HEK293 (cell line): Measurements from ENCODE around the gene DNAJC12.

Experiments
- CTCF ChIA-PET: fragments of 350-600 bp; formaldehyde crosslinking; extraction: SDS; loops from one replicate; lab custom pipeline; 2021; ENCODE audit warnings: antibody characterized with exemption; lab: Yijun Ruan, JAX
- POLR2A ChIA-PET: fragments of 300-600 bp; formaldehyde crosslinking; extraction: SDS; loops from one replicate; lab custom pipeline; 2020; ENCODE audit warnings: antibody characterized with exemption, inconsistent platforms; lab: Yijun Ruan, JAX
- H3K27ac ChIP-seq: fragments of 200-500 bp; sonication (Bioruptor generic); 2 replicates; pipeline ENCODE4 v1.5.1; 2014; ENCODE audit warnings: low read depth, low read length, control low read depth, inconsistent platforms; ENCODE audit errors: extremely low read depth
- H3K36me3 ChIP-seq, 2 experiments: fragments of 200-500 bp in 1 of 2; sonication (Bioruptor generic) in 1 of 2; 1 replicate in 1 of 2; 2 replicates in 1 of 2; pipeline ENCODE4 v1.5.1; 2014 to 2017; ENCODE audit warnings: inconsistent platforms in 2 of 2, low read length in 2 of 2; ENCODE audit not compliant: control insufficient read depth in 2 of 2, insufficient read depth in 1 of 2
- H3K4me1 ChIP-seq: fragments of 200-500 bp; sonication (Bioruptor generic); 2 replicates; pipeline ENCODE4 v1.5.1; 2014; ENCODE audit warnings: mild to moderate bottlenecking, low read length, inconsistent platforms; ENCODE audit not compliant: control insufficient read depth, insufficient read depth
- H3K4me3 ChIP-seq: 2 replicates; pipeline ENCODE4 v1.5.1; 2011; ENCODE audit warnings: low read depth, mild to moderate bottlenecking, control low read depth, low read length, moderate library complexity
- H3K9me3 ChIP-seq: fragments of 200-500 bp; sonication (Bioruptor generic); 2 replicates; pipeline ENCODE4 v1.5.1; 2014; ENCODE audit warnings: low read depth, low read length, inconsistent platforms; ENCODE audit not compliant: control insufficient read depth, insufficient read depth
- AEBP2 ChIP-seq: fragments of 450-650 bp; formaldehyde crosslinking; IDR thresholded peaks from 2 replicates; pipeline ENCODE4 v1.5.1; 2016; ENCODE audit warnings: missing biosample characterization, missing genetic modification characterization, borderline replicate concordance
- GLI4 ChIP-seq: fragments of 450-650 bp; formaldehyde crosslinking; IDR thresholded peaks from 2 replicates; pipeline ENCODE4 v1.5.1; 2016; ENCODE audit warnings: missing biosample characterization, missing genetic modification characterization
- HIC1 ChIP-seq: fragments of 450-650 bp; formaldehyde crosslinking; IDR thresholded peaks from 2 replicates; pipeline ENCODE4 v1.5.1; 2016; ENCODE audit warnings: missing biosample characterization, missing genetic modification characterization
- INSM2 ChIP-seq: fragments of 450-650 bp; formaldehyde crosslinking; IDR thresholded peaks from 2 replicates; pipeline ENCODE4 v1.5.1; 2016; ENCODE audit warnings: missing biosample characterization, missing genetic modification characterization
- KLF8 ChIP-seq: fragments of 450-650 bp; formaldehyde crosslinking; IDR thresholded peaks from 2 replicates; pipeline ENCODE4 v1.5.1; 2016; ENCODE audit warnings: missing biosample characterization, missing genetic modification characterization
- MZF1 ChIP-seq: fragments of 450-650 bp; formaldehyde crosslinking; IDR thresholded peaks from 2 replicates; pipeline ENCODE4 v1.5.1; 2017; ENCODE audit warnings: missing biosample characterization, missing genetic modification characterization, borderline replicate concordance
- OSR2 ChIP-seq: fragments of 450-650 bp; formaldehyde crosslinking; IDR thresholded peaks from 2 replicates; pipeline ENCODE4 v1.5.1; 2016; ENCODE audit warnings: missing biosample characterization, missing genetic modification characterization
- REPIN1 ChIP-seq: fragments of 450-650 bp; formaldehyde crosslinking; IDR thresholded peaks from 2 replicates; pipeline ENCODE4 v1.5.1; 2017; ENCODE audit warnings: missing biosample characterization, missing genetic modification characterization, low read depth
- ZIC2 ChIP-seq: fragments of 450-650 bp; formaldehyde crosslinking; IDR thresholded peaks from 2 replicates; pipeline ENCODE4 v1.5.1; 2016; ENCODE audit warnings: missing biosample characterization, missing genetic modification characterization
- ZNF157 ChIP-seq: fragments of 450-650 bp; formaldehyde crosslinking; IDR thresholded peaks from 2 replicates; pipeline ENCODE4 v1.5.1; 2016; ENCODE audit warnings: missing biosample characterization, missing genetic modification characterization
- ZNF19 ChIP-seq: fragments of 450-650 bp; formaldehyde crosslinking; IDR thresholded peaks from 2 replicates; pipeline ENCODE4; 2016; ENCODE audit warnings: missing biosample characterization, missing genetic modification characterization, low read depth
- ZNF202 ChIP-seq: fragments of 450-650 bp; formaldehyde crosslinking; IDR thresholded peaks from 2 replicates; pipeline ENCODE4 v1.5.1; 2016; ENCODE audit warnings: missing biosample characterization, missing genetic modification characterization, borderline replicate concordance
- ZNF248 ChIP-seq: fragments of 450-650 bp; formaldehyde crosslinking; IDR thresholded peaks from 2 replicates; pipeline ENCODE4 v1.5.1; 2017; ENCODE audit warnings: missing biosample characterization, missing genetic modification characterization
- ZNF571 ChIP-seq: fragments of 450-650 bp; formaldehyde crosslinking; IDR thresholded peaks from 2 replicates; pipeline ENCODE4 v1.5.0; 2017; ENCODE audit warnings: missing biosample characterization, missing genetic modification characterization
- ZNF585B ChIP-seq: fragments of 450-650 bp; formaldehyde crosslinking; IDR thresholded peaks from 2 replicates; pipeline ENCODE4 v1.5.1; 2016; ENCODE audit warnings: missing biosample characterization, missing genetic modification characterization
- ZNF629 ChIP-seq: fragments of 450-650 bp; formaldehyde crosslinking; IDR thresholded peaks from 2 replicates; pipeline ENCODE4 v1.5.1; 2017; ENCODE audit warnings: missing biosample characterization, missing genetic modification characterization
- ZNF664 ChIP-seq: fragments of 450-650 bp; formaldehyde crosslinking; IDR thresholded peaks from 2 replicates; pipeline ENCODE4 v1.5.1; 2016; ENCODE audit warnings: missing biosample characterization, missing genetic modification characterization
- ZNF776 ChIP-seq: fragments of 450-650 bp; formaldehyde crosslinking; IDR thresholded peaks from 2 replicates; pipeline ENCODE4 v1.5.0; 2017; ENCODE audit warnings: missing biosample characterization, missing genetic modification characterization, borderline replicate concordance
- ZNF792 ChIP-seq: fragments of 450-650 bp; formaldehyde crosslinking; IDR thresholded peaks from 2 replicates; pipeline ENCODE4 v1.5.1; 2016; ENCODE audit warnings: missing biosample characterization, missing genetic modification characterization
- ZSCAN23 ChIP-seq: fragments of 450-650 bp; formaldehyde crosslinking; IDR thresholded peaks from 2 replicates; pipeline ENCODE4 v1.5.1; 2016; ENCODE audit warnings: missing biosample characterization, missing genetic modification characterization
- TF ChIP-seq, protein P1 (sequence below): fragments of 450-650 bp; formaldehyde crosslinking; IDR thresholded peaks from 2 replicates; pipeline ENCODE4 v1.5.1; 2016; ENCODE audit warnings: missing biosample characterization, missing genetic modification characterization
- TF ChIP-seq, protein P2 (sequence below): fragments of 450-650 bp; IDR thresholded peaks from 2 replicates; pipeline ENCODE4 v1.5.1; 2018; ENCODE audit warnings: missing biosample characterization, missing genetic modification characterization

The DNAJC12 gene

DNA sequence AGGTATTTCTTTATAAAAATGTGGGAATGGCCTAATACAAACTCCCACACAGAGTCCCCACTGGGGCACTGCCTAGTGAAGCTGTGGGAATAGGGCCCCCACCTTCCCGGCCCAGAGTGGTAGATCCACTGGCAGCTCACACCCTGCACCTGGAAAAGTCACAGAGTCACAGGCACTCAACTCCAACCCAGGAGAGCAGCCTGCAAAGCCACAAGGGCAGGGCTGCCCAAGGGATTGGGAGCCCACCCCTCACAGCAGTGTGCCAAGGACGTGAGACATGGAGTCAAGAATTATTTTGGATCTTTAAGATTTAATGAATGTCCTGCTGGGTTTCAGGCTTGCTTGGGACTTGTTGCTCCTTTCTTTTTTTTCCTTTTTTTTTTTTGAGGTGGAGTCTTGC lies 5.3 kb upstream of the DNAJC12 start:
- CTCF ChIA-PET = interaction anchor here (0.6 kb wide), 1 partner anchor 484 kb away, joined by 3 read pairs; no protein-coding TSS in a partner anchor
- no peak overlapping the region for H3K4me3 ChIP-seq
- POLR2A ChIA-PET = no interaction called here
- TF ChIP-seq ZIC2 (tag by site-specific recombination) (no peak), AEBP2 (tag by site-specific recombination) (no peak), INSM2 (tag by site-specific recombination) (no peak), ZNF776 (no peak), HIC1 (tag by site-specific recombination) (no peak), ZNF571 (tag by site-specific recombination) (no peak), OSR2 (tag by site-specific recombination) (no peak), GLI4 (no peak), ZNF157 (tag by site-specific recombination) (no peak), KLF8 (tag by site-specific recombination) (no peak), ZNF19 (tag by site-specific recombination) (no peak), REPIN1 (tag by site-specific recombination) (no peak), ZSCAN23 (tag by site-specific recombination) (no peak), ZNF792 (tag by site-specific recombination) (no peak), ZNF202 (tag by site-specific recombination) (no peak), ZNF248 (tag by site-specific recombination) (no peak), ZNF664 (tag by site-specific recombination) (no peak)
- TF ChIP-seq, protein P1, sequence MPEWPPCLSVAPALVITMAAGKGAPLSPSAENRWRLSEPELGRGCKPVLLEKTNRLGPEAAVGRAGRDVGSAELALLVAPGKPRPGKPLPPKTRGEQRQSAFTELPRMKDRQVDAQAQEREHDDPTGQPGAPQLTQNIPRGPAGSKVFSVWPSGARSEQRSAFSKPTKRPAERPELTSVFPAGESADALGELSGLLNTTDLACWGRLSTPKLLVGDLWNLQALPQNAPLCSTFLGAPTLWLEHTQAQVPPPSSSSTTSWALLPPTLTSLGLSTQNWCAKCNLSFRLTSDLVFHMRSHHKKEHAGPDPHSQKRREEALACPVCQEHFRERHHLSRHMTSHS (tag by site-specific recombination) = no peak
- TF ChIP-seq, protein P2, sequence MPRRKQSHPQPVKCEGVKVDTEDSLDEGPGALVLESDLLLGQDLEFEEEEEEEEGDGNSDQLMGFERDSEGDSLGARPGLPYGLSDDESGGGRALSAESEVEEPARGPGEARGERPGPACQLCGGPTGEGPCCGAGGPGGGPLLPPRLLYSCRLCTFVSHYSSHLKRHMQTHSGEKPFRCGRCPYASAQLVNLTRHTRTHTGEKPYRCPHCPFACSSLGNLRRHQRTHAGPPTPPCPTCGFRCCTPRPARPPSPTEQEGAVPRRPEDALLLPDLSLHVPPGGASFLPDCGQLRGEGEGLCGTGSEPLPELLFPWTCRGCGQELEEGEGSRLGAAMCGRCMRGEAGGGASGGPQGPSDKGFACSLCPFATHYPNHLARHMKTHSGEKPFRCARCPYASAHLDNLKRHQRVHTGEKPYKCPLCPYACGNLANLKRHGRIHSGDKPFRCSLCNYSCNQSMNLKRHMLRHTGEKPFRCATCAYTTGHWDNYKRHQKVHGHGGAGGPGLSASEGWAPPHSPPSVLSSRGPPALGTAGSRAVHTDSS = no peak
- TF ChIP-seq, all 188 proteins: peak for 0
- Histone ChIP-seq H3K36me3 (no peaks in the 10 kb centered on the region), H3K4me1 (no peaks in the 10 kb centered on the region), H3K27ac (no peak overlapping the region), H3K9me3 (no peaks in the 10 kb centered on the region)

DNA sequence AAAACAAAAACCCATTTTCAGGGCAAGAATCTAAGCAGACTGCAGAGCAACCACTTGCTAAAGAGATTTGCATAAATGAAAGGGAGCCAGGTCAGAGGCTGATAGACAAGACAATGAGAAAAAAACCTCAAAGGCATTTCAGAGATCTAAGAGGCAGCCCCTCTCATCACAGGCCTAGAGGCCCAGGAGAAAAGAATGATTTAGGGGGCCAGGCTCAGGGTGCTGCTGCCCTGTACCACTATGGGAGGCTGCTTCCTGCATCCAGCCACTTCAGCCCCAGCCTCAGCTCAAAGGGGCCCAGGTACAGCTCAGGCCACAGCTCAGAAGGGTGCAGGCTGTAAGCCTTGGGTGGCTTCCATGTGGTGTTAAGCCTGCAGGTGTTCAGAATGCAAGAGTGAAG lies 3.7 kb upstream of the DNAJC12 start:
- ChIA-PET CTCF (no interaction called here), POLR2A (interaction anchor here (1.1 kb wide), 1 partner anchor 8 kb away, joined by 4 read pairs; no protein-coding TSS in a partner anchor)
- H3K27ac ChIP-seq = no peak overlapping the region
- no peaks in the 10 kb centered on the region for H3K36me3 ChIP-seq
- H3K9me3 ChIP-seq = no peaks in the 10 kb centered on the region
- H3K4me3 ChIP-seq = no peak overlapping the region
- TF ChIP-seq ZNF585B = peak; percentile 92
- no peak for TF ChIP-seq ZNF629 (tag by site-specific recombination)
- TF ChIP-seq MZF1 (tag by site-specific recombination) = no peak
- H3K4me1 ChIP-seq = 0 out of 2 replicates have a peak, but pooled peaks cover 2% of the 10 kb centered on the region
